ENCODE results near the gene CAPN11. TPM values are rescaled to one million over a fixed set of nuclear protein-coding genes. Genes with fewer than 3 reads are reported as not detected.
A peak's percentile ranks its signal among the peaks of the same experiment; 100 is the strongest.

The CAPN11 gene
- total and polyA plus RNA-seq, 3 donors from 2014 or later = 20.5 to 115 (median 23.5) TPM

DNA sequence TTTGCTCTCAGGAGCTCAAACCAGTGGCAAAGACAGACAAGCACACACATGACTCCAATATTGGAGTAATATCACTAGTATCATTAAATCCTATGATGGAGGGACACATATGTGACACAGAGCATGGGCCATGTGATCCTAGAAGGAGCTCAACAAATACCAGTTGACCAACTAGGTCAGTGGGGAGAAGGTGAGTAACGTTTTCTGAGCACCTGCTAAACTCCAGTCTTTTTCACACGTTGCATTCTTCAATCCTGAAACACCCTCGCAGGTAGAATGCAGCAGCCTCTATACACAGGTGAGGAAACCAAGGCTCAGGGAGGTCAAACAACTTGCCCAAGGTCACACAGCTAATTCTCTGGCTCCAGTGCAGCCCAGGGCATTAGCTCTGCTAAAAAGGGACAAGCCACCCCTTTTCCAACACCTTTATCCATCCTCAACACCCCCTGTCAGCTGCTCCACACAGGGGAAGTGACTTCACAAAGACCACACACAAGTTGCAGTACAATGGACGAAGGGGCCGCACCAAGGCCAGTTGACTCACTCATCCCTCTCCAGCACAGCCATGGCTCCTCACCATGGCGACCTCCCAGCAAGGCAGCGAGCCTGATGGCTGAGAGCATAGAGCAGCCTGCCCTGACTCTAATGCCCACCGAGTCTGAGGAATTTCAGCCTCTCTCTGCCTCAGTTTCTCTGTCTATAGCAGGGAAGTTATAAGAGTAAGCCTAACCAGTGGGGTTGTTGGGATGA lies 4.4 kb downstream of the CAPN11 start:
- Histone ChIP-seq H3K9me3 (no peaks in the 10 kb centered on the region), H3K27me3 (no peaks in the 10 kb centered on the region), H3K4me3 (no peak overlapping the region), H3K4me1 (no peaks in the 10 kb centered on the region), H3K36me3 (ENCODE audit: low read depth, missing control alignments) (no peaks in the 10 kb centered on the region), H3K27ac (no peak overlapping the region)
- DNase-seq = no peak
- intact Hi-C loops (cut with DNase I; ENCODE audit: low total_unique reads) = no loop called here
- TF ChIP-seq CTCF (IDR thresholded peaks at IDR 0.05) (no peak), POLR2A (IDR thresholded peaks at IDR 0.05) (no peak)
- 83 to 84% methylated on average over 8 of the region's 8 CpGs for WGBS, 2 donors

DNA sequence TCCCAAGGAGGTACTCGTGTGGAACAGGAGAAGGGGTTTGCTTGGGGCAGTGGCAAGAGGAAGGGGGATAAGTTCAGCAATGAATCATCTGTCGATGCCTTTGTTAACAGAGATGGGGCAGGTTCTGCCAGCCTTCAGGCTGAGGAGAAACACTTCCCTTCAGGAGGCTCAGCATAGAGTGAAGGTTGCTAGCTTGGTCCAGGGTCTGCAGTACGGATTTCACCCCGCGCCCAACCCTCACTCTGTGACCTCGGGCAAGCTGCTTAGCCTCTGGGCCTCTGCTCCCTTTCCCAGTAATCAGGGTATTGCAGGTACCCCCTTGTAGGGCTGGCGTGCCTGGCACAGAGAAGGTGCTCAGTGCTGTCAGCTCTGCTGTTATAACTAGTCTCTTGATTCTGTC lies 7.5 kb downstream of the CAPN11 start:
- TF ChIP-seq CTCF (IDR thresholded peaks at IDR 0.05) (no peak), POLR2A (IDR thresholded peaks at IDR 0.05) (no peak)
- Histone ChIP-seq H3K4me1 (no peaks in the 10 kb centered on the region), H3K36me3 (ENCODE audit: low read depth, missing control alignments) (no peaks in the 10 kb centered on the region), H3K9me3 (no peaks in the 10 kb centered on the region), H3K27ac (no peak overlapping the region), H3K27me3 (no peaks in the 10 kb centered on the region), H3K4me3 (no peak overlapping the region)
- intact Hi-C loops (cut with DNase I; ENCODE audit: low total_unique reads) = no loop called here
- WGBS, 2 donors = 70 to 72% methylated on average over 3 to 7 of the region's 7 CpGs
- DNase-seq = no peak

GRCh38 chr6:44166591-44167184 lies 8.1 kb downstream of the CAPN11 start:
- Histone ChIP-seq H3K36me3 (ENCODE audit: low read depth, missing control alignments) (no peaks in the 10 kb centered on the region), H3K9me3 (no peaks in the 10 kb centered on the region), H3K4me1 (no peaks in the 10 kb centered on the region), H3K27me3 (no peaks in the 10 kb centered on the region), H3K27ac (no peak overlapping the region), H3K4me3 (no peak overlapping the region)
- intact Hi-C loops (cut with DNase I; ENCODE audit: low total_unique reads) = no loop called here
- no peak for TF ChIP-seq POLR2A (IDR thresholded peaks at IDR 0.05)
- TF ChIP-seq CTCF (IDR thresholded peaks at IDR 0.05) = no peak
- 66 to 73% methylated on average over 13 to 16 of the region's 16 CpGs for WGBS, 2 donors
- DNase-seq = no peak

GRCh38 chr6:44167567-44167966 lies 8.9 kb downstream of the CAPN11 start:
- H3K27me3 ChIP-seq = no peaks in the 10 kb centered on the region
- no peak for TF ChIP-seq CTCF (IDR thresholded peaks at IDR 0.05)
- TF ChIP-seq POLR2A (IDR thresholded peaks at IDR 0.05) = no peak
- H3K4me3 ChIP-seq = no peak overlapping the region
- 85 to 97% methylated on average over 1 of the region's 1 CpG for WGBS, 2 donors
- no peaks in the 10 kb centered on the region for H3K9me3 ChIP-seq
- no peaks in the 10 kb centered on the region for H3K4me1 ChIP-seq
- no peaks in the 10 kb centered on the region for H3K36me3 ChIP-seq (ENCODE audit: low read depth, missing control alignments)
- no peak overlapping the region for H3K27ac ChIP-seq
- intact Hi-C loops (cut with DNase I; ENCODE audit: low total_unique reads) = no loop called here
- DNase-seq = no peak

DNA sequence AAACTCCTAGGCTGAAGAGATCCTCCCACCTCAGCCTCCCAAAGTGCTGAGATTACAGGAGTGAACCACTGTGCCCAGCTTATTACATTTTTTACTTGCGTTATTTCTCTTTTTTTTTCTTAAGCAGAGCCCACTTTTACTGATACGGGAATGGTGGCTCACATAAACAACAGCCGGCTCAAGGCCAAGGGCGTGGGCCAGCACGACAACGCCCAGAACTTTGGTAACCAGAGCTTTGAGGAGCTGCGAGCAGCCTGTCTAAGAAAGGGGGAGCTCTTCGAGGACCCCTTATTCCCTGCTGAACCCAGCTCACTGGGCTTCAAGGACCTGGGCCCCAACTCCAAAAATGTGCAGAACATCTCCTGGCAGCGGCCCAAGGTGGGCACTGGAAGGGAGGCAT lies 10.5 kb downstream of the CAPN11 start:
- Histone ChIP-seq H3K27me3 (no peaks in the 10 kb centered on the region), H3K36me3 (ENCODE audit: low read depth, missing control alignments) (no peaks in the 10 kb centered on the region), H3K4me3 (no peak overlapping the region), H3K4me1 (no peaks in the 10 kb centered on the region), H3K9me3 (no peaks in the 10 kb centered on the region), H3K27ac (no peak overlapping the region)
- peak; percentile 61 for DNase-seq
- TF ChIP-seq CTCF (IDR thresholded peaks at IDR 0.05) (no peak), POLR2A (IDR thresholded peaks at IDR 0.05) (no peak)
- WGBS, 2 donors = 48 to 65% methylated on average over 6 to 9 of the region's 9 CpGs
- intact Hi-C loops (cut with DNase I; ENCODE audit: low total_unique reads) = no loop called here
